ENCODE data around the gene IGFN1. TPM values are rescaled to one million over a fixed set of nuclear protein-coding genes. Genes with fewer than 3 reads are reported as not detected.
A peak's percentile ranks its signal among the peaks of the same experiment; 100 is the strongest.

Gene IGFN1
- total RNA-seq, 1 experiment from 2014 or later: not detected

DNA sequence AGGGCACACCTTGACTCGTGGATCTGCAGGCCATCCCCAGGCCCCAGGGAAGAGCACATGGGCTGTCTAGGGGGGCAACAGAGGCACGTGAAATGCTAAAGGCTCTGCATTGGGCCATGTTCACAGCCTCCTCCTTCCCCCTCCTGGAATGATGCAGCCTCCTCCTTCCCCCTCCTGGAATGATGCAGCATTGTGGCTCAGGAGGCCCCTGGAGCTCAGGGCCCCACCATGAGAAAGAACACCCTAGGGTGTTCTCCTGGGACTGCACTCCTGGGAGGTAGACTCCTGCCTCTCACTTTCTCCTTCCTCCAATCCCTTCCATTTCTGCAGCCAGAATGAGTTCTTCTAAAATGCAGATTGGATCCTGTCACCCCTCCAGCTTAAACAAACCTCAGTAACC, 1.5 kb upstream of the IGFN1 start:
- Histone ChIP-seq H3K79me2 (ENCODE audit: insufficient read depth, low read length) (no peaks in the 10 kb centered on the region), H4K5ac (ENCODE audit: insufficient read length, low read depth, low read length) (no peak overlapping the region), H3K4me2 (ENCODE audit: insufficient read depth, insufficient read length, low read length) (no peak overlapping the region), H2BK15ac (ENCODE audit: low read depth, low read length) (no peak overlapping the region), H3K9ac (ENCODE audit: extremely low read depth, insufficient read length, low read length) (no peak overlapping the region), H2BK12ac (ENCODE audit: insufficient read length, low read depth, low read length) (no peak overlapping the region), H4K20me1 (ENCODE audit: control insufficient read depth, insufficient read depth, insufficient read length) (no peaks in the 10 kb centered on the region), H3K56ac (ENCODE audit: insufficient read length, low read depth, low read length) (no peak overlapping the region), H2BK20ac (ENCODE audit: low read depth, low read length, poor library complexity, severe bottlenecking) (no peak overlapping the region), H3K18ac (ENCODE audit: insufficient read length, low read depth, low read length) (no peak overlapping the region), H3K27me3 (ENCODE audit: insufficient read depth, low read length) (no peaks in the 10 kb centered on the region), H2BK120ac (ENCODE audit: low read depth, low read length, poor library complexity, severe bottlenecking) (no peak overlapping the region), H2BK5ac (ENCODE audit: insufficient read length, low read length) (no peak overlapping the region), H3K27ac (ENCODE audit: insufficient read length, low read depth, low read length) (no peak overlapping the region), H3K9me3 (ENCODE audit: control insufficient read depth, low read depth, low read length) (no peaks in the 10 kb centered on the region), H4K91ac (ENCODE audit: insufficient read length, low read depth, low read length) (no peak overlapping the region), H3K4me1 (ENCODE audit: insufficient read depth, low read length) (no peaks in the 10 kb centered on the region), H3K23me2 (ENCODE audit: insufficient read length, low read depth, low read length, poor library complexity, severe bottlenecking) (no peaks in the 10 kb centered on the region), H3K14ac (ENCODE audit: insufficient read depth, low read length) (no peak overlapping the region; the same call in 1 of the 2 replicates), H3K79me1 (ENCODE audit: insufficient read depth, low read depth, low read length, poor library complexity, severe bottlenecking) (no peaks in the 10 kb centered on the region), H2AFZ (ENCODE audit: low read length) (no peak overlapping the region), H4K8ac (replicated peaks; ENCODE audit: insufficient read length, low read depth, low read length) (no peak overlapping the region), H2AK5ac (ENCODE audit: insufficient read length, low read length) (no peak overlapping the region), H3K23ac (ENCODE audit: insufficient read length, low read depth, low read length) (no peak overlapping the region), H3T11ph (ENCODE audit: low read length) (no peak overlapping the region), H3K4ac (ENCODE audit: low read depth, low read length) (no peak overlapping the region)
- H3K36me3 Mint-ChIP-seq (ENCODE audit: insufficient read depth in 1 of 3, low read depth in 3 of 3): no peaks in the 10 kb centered on the region
- TF ChIP-seq, protein P1, sequence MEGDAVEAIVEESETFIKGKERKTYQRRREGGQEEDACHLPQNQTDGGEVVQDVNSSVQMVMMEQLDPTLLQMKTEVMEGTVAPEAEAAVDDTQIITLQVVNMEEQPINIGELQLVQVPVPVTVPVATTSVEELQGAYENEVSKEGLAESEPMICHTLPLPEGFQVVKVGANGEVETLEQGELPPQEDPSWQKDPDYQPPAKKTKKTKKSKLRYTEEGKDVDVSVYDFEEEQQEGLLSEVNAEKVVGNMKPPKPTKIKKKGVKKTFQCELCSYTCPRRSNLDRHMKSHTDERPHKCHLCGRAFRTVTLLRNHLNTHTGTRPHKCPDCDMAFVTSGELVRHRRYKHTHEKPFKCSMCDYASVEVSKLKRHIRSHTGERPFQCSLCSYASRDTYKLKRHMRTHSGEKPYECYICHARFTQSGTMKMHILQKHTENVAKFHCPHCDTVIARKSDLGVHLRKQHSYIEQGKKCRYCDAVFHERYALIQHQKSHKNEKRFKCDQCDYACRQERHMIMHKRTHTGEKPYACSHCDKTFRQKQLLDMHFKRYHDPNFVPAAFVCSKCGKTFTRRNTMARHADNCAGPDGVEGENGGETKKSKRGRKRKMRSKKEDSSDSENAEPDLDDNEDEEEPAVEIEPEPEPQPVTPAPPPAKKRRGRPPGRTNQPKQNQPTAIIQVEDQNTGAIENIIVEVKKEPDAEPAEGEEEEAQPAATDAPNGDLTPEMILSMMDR (conservative IDR thresholded peaks at IDR 0.05): no peak
- peak overlapping the region in 1 of 3 experiments; percentile 75; a peak in 3 of 7 replicates for H3K27ac Mint-ChIP-seq
- WGBS (ENCODE audit: extremely low coverage, insufficient read length, low lambda C conversion rate): no CpG with 5 or more reads among the region's 2 CpGs
- H3K4me1 Mint-ChIP-seq: peaks cover 12 to 24% of the 10 kb centered on the region in 2 experiments
- H3K4me3 Mint-ChIP-seq: no peak overlapping the region; a peak in 1 of 5 replicates
- H3K9me3 Mint-ChIP-seq: no peaks in the 10 kb centered on the region
- peaks cover 18% of the 10 kb centered on the region for H3K27me3 Mint-ChIP-seq (ENCODE audit: low read depth)
- no peak for DNase-seq
